NT2/D1 (cell line): Measurements from ENCODE around the gene DOCK3.
"Not testable (repeated sequence)": the region's sequence is repeated elsewhere in the genome, so short reads cannot be mapped to it uniquely, and the experiment has no call there.

Experiments used
- DNase-seq: peaks from one replicate; pipeline ENCODE4 v3.0.0-alpha.2; 2011; ENCODE audit warnings: low read depth, low spot score
- H3K27me3 ChIP-seq: 2 replicates; pipeline ENCODE4 v1.6.0; 2011; ENCODE audit warnings: mild to moderate bottlenecking; ENCODE audit not compliant: insufficient read length, insufficient read depth
- H3K36me3 ChIP-seq: 2 replicates; pipeline ENCODE4 v1.6.1; 2011; ENCODE audit warnings: mild to moderate bottlenecking, low read length, mixed read lengths; ENCODE audit not compliant: insufficient read depth, insufficient read length
- H3K4me1 ChIP-seq: 2 replicates; pipeline ENCODE4 v1.5.1; 2011; ENCODE audit not compliant: insufficient read depth, insufficient read length
- H3K4me3 ChIP-seq: 2 replicates; pipeline ENCODE4 v1.5.1; 2011; ENCODE audit warnings: low read depth; ENCODE audit not compliant: insufficient read length
- H3K9ac ChIP-seq: 2 replicates; pipeline ENCODE4 v1.6.0; 2011; ENCODE audit warnings: low read depth; ENCODE audit not compliant: insufficient read length
- H3K9me3 ChIP-seq: 2 replicates; pipeline ENCODE4 v1.5.1; 2011; ENCODE audit warnings: mild to moderate bottlenecking, low read length; ENCODE audit not compliant: insufficient read depth
- SUZ12 ChIP-seq: IDR thresholded peaks from 2 replicates; pipeline ENCODE4 v1.6.1; 2011; ENCODE audit not compliant: insufficient read length, insufficient read depth; ENCODE audit errors: extremely low read depth
- YY1 ChIP-seq: IDR thresholded peaks from 2 replicates; pipeline ENCODE4 v1.6.1; 2011; ENCODE audit not compliant: insufficient read length, insufficient read depth
- ZNF274 ChIP-seq: IDR thresholded peaks from 2 replicates; pipeline ENCODE4 v1.6.1; 2011; ENCODE audit warnings: mild to moderate bottlenecking, low read depth, low read length

The DOCK3 gene

DNA sequence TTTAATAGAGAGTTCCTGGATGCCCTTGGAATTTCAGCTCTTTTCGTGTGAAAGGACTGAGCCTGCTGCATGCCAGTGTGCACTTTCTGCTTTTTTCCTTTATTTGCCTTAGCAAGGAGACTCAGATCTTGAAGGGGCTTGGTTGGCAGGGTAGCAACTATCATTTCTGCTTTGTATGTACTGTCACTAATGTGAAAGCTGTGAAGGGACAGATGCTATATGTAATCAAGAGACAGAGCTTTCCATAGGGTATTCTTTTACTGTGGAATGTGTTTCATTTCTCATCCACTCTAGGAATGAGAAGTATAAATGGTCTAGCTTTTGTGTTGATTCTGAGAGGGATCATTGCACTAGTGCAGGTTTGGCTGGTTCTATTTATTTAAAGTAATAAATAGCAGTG, 377.8 kb downstream of the DOCK3 start:
- no peaks in the 10 kb centered on the region for H3K9me3 ChIP-seq
- H3K4me1 ChIP-seq, result no peaks in the 10 kb centered on the region
- no peak overlapping the region for H3K4me3 ChIP-seq
- H3K36me3 ChIP-seq, result no peaks in the 10 kb centered on the region
- no peaks in the 10 kb centered on the region for H3K27me3 ChIP-seq
- H3K9ac ChIP-seq, result no peak overlapping the region
- TF ChIP-seq YY1 (no peak), SUZ12 (no peak), ZNF274 (no peak)
- no peak for DNase-seq

DNA sequence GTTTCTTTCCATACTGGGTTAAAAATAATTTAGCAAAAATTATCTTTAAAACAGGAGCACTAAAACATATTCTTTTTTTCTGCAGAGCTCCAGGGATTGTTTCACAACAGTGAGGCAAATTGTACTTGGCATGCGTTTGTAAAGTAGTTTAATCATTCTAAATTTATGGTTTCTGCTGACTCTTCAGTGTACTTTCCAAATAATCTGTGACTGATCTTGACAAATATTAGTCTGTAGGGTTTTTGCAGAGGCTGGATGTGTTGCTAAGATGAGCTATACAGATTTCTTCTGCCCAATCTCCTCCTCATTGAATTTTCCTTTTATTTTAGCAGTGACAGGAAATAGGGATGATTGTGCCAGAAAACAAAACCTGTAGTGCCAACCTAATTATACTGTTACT, 382.4 kb downstream of the DOCK3 start:
- Histone ChIP-seq H3K4me3 (no peak overlapping the region), H3K27me3 (no peaks in the 10 kb centered on the region), H3K4me1 (no peaks in the 10 kb centered on the region), H3K36me3 (no peaks in the 10 kb centered on the region), H3K9me3 (no peaks in the 10 kb centered on the region), H3K9ac (no peak overlapping the region)
- TF ChIP-seq YY1 (no peak), ZNF274 (no peak), SUZ12 (no peak)
- DNase-seq, result no peak

DNA sequence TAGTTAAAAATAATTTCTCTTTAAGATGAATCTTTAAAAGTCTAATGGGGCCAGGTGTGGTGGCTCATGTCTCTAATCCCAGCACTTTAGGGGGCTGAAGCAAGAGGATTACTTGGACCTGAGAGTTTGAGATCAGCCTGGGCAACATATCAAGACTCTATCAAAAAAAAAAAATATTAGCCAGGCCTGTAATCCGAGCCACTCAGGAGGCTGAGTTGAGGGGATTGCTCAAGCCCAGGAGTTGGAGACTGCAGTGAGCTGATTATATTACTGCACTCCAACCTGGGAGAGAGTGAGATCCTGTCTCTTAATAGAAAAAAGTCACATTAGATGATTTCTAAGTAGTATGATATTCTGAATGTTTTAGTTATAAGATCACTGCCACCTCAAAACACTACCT, 388.3 kb downstream of the DOCK3 start:
- Histone ChIP-seq H3K9ac (no peak overlapping the region), H3K4me3 (no peak overlapping the region)

DNA sequence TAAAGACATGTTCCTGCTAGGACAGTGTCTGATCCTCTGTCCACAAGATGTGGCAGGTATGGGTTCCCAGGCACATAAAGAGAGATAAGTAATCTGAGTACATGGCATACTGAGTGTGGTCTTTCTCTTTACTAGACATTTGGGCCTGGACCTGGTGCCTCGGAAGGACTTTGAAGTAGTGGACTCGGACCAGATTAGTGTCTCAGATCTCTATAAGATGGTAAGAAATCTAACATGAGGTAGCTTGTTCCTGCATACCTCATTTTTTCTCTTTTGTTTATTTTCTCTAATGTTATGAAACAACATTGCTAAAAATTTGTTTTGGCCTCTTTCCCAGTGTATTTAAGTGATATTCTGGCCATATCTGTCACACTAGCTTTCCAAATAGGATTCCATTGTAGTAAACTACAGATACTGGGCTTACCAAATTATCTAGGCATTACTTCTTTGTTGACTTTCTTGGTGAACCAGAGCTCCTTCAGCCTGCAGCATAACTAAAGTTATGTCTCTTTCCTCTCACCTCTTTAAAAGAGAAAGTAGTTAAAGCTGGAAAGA, 400.6 kb downstream of the DOCK3 start:
- Histone ChIP-seq H3K9me3 (no peaks in the 10 kb centered on the region), H3K4me3 (no peak overlapping the region), H3K9ac (no peak overlapping the region), H3K4me1 (no peaks in the 10 kb centered on the region), H3K27me3 (no peaks in the 10 kb centered on the region), H3K36me3 (no peaks in the 10 kb centered on the region)
- DNase-seq, result no peak
- no peak for TF ChIP-seq ZNF274
- no peak for TF ChIP-seq YY1
- no peak for TF ChIP-seq SUZ12

More for the DNA sequence above, 388.3 kb downstream of the DOCK3 start:
- TF ChIP-seq ZNF274, result no peak
- no peak for TF ChIP-seq YY1
- no peak for TF ChIP-seq SUZ12
- H3K9me3 ChIP-seq, result no peaks in the 10 kb centered on the region
- H3K4me1 ChIP-seq, result no peaks in the 10 kb centered on the region
- H3K36me3 ChIP-seq, result no peaks in the 10 kb centered on the region
- no peaks in the 10 kb centered on the region for H3K27me3 ChIP-seq
- DNase-seq, result no peak

DNA sequence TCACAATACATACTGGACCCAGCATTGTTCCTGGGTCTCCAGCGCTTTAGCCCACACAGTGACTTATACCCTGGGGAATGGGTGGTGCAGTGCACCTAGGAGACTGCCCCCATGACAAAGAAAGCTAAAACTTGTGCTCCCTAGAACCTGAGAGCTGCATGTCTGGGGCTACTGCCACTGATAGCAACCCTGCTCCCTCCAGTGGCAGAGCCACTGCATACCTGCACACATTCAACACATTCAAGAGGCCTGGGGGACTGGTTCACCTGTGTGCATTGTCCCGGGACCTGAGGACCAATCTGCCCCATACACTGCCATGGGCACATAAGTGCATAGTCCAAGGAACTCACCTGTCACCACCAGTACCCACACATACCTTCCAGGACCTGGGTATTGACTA, 407.6 kb downstream of the DOCK3 start:
- no peak for DNase-seq
- Histone ChIP-seq H3K9ac (peak overlapping the region; percentile 10), H3K9me3 (peaks cover 37% of the 10 kb centered on the region), H3K27me3 (no peaks in the 10 kb centered on the region), H3K4me1 (no peaks in the 10 kb centered on the region), H3K4me3 (no peak overlapping the region), H3K36me3 (peaks cover 3% of the 10 kb centered on the region)
- no peak for TF ChIP-seq SUZ12
- TF ChIP-seq YY1, result no peak
- no peak for TF ChIP-seq ZNF274

DNA sequence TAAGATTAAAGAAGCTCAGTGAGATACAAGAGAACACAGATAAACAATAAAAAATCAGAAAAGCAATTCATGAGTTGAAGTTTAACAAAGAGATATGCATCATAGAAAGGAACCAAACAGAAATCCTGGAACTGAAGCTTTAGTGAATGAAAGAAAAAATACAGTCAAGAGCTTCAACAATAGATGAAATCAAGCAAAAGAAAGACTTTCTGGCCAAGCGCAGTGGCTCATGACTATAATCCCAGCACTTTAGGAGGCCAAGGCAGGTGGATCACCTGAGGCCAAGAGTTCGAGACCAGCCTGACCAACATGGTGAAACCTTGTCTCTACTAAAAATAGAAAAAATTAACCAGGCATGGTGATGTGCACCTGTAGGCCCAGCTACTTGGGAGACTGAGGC, 408.8 kb downstream of the DOCK3 start:
- H3K4me3 ChIP-seq, result no peak overlapping the region
- H3K36me3 ChIP-seq, result peaks cover 3% of the 10 kb centered on the region
- DNase-seq, result no peak
- no peaks in the 10 kb centered on the region for H3K27me3 ChIP-seq
- no peaks in the 10 kb centered on the region for H3K4me1 ChIP-seq
- no peak overlapping the region for H3K9ac ChIP-seq
- peaks cover 37% of the 10 kb centered on the region for H3K9me3 ChIP-seq
- TF ChIP-seq SUZ12, result no peak
- no peak for TF ChIP-seq YY1
- TF ChIP-seq ZNF274, result no peak

DNA sequence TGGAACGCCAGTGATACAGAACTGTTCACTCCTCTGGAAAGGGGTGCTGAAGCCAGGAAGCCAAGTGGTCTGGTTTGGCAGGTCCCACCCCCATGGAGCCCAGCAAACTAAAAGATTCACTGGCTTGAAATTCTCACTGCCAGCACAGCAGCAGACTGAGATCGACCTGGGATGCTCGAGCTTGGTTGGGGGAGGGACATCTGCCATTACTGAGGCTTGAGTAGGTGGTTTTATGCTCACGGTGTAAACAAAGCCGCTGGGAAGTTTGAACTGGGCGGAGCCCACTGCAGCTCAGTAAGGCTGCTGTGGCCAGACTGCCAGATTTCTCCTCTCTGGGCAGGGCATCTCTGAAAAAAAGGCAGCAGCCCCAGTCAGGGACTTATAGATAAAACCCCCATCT, 417.4 kb downstream of the DOCK3 start:
- peak; percentile 49 for DNase-seq
- H3K27me3 ChIP-seq, H3K36me3 ChIP-seq, H3K4me1 ChIP-seq, H3K4me3 ChIP-seq, H3K9ac ChIP-seq, H3K9me3 ChIP-seq: not testable (repeated sequence)

DNA sequence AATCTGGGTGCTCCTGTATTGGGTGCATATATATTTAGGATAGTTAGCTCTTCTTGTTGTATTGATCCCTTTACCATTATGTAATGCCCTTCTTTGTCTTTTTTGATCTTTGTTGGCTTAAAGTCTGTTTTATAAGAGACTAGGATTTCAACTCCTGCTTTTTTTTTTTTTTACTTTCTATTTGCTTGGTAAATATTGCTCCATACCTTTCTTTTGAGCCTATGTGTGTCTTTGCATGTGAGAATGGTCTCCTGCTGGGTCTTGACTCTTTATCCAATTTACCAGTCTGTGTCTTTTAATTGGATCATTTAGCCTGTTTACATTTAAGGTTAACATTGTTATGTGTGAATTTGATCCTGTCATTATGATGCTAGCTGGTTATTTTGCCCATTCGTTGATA, 420.1 kb downstream of the DOCK3 start:
- not testable (repeated sequence) for H3K4me3 ChIP-seq, H3K27me3 ChIP-seq, H3K9me3 ChIP-seq, DNase-seq, H3K4me1 ChIP-seq, H3K9ac ChIP-seq, H3K36me3 ChIP-seq
